ENCODE data around the gene QPRT.
"Not testable (repeated sequence)": the region's sequence is repeated elsewhere in the genome, so short reads cannot be mapped to it uniquely, and the experiment has no call there.

DNA sequence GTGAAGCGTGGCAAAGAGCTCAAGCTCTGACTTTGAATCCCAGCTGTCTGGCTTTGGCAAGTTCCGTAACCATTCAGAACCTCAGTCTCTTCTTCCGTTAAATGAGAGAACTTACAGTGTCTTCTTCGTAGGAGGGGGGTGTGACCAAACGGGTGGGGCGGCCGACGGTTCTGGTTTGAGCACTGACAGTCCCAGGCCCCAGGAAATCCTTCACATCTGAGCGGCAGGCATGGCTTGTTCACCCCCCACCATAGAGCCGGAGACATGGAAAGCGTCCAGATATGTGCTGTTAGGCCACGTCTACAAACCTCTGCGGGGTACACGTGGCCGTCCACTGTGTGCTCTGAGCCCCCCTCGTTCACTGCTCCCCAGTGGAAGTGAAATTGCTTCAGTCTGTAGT is 43.1 kb upstream of the QPRT start:
- TF ChIP-seq CTCF, POLR2AphosphoS5 (IDR thresholded peaks at IDR 0.05): not testable (repeated sequence)

Data from sigmoid colon (tissue), 4 donors.